ENCODE measurements around the gene PTPN9.
"Not testable (repeated sequence)": the region's sequence is repeated elsewhere in the genome, so short reads cannot be mapped to it uniquely, and the experiment has no call there.

The PTPN9 gene

DNA sequence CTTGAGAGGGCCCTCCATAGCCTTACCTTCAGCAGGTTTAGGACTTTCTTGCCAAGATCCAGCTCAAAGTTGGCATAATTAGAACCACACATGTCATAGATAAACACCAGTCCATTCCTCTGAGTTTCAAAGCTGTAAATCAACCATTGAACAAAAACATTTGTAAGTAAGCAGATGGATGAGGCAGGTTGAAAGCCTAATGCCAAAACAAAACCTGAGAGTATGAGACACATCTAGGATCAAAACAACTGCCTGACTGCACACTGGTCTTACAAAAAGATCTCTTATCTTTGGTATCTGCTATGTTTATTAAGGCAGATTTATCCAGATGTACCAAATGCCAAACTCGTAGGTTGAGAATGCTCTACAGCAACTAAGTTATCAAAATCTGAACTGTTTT is 61.9 kb downstream of the PTPN9 start:
- H3K4me3 ChIP-seq (ENCODE audit: low read length), result no peak overlapping the region
- TF ChIP-seq, protein P1, sequence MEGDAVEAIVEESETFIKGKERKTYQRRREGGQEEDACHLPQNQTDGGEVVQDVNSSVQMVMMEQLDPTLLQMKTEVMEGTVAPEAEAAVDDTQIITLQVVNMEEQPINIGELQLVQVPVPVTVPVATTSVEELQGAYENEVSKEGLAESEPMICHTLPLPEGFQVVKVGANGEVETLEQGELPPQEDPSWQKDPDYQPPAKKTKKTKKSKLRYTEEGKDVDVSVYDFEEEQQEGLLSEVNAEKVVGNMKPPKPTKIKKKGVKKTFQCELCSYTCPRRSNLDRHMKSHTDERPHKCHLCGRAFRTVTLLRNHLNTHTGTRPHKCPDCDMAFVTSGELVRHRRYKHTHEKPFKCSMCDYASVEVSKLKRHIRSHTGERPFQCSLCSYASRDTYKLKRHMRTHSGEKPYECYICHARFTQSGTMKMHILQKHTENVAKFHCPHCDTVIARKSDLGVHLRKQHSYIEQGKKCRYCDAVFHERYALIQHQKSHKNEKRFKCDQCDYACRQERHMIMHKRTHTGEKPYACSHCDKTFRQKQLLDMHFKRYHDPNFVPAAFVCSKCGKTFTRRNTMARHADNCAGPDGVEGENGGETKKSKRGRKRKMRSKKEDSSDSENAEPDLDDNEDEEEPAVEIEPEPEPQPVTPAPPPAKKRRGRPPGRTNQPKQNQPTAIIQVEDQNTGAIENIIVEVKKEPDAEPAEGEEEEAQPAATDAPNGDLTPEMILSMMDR (conservative IDR thresholded peaks at IDR 0.05; ENCODE audit: low read depth, low read length), result no peak
- no peak for DNase-seq (ENCODE audit: low read depth)

DNA sequence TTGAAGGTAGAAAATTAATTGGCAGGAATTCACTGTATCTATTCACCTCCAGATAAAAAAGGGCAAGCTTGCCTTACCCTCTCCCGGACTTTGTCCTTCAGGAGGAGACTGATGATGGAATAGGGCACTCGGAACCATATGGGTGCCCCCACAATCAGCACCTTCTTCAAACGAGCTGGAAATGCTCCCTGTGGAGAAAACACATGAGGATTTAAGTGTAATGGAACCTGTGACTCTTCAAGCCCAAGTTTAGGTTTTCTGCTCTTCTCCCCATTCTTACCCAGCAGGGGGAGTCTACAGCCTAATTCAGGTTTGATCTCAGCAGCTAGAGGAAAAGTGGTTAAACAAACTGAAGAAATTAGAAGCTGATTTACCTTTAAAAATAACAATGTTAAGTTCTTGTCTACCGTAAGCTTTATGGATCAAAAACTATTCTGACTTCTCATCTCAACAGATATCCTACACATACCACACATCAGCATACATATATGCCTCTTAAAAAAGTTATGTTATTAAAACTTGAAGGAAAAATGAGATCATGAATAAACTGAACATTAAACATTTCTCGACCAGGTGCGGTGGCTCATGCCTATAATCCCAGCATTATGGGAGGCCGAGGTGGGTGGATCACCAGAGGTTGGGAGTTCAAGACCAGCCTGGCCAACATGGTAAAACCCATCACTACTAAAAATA is 70.1 kb downstream of the PTPN9 start:
- DNase-seq (ENCODE audit: low read depth), result no peak
- no peak overlapping the region for H3K4me3 ChIP-seq (ENCODE audit: low read length)

DNA sequence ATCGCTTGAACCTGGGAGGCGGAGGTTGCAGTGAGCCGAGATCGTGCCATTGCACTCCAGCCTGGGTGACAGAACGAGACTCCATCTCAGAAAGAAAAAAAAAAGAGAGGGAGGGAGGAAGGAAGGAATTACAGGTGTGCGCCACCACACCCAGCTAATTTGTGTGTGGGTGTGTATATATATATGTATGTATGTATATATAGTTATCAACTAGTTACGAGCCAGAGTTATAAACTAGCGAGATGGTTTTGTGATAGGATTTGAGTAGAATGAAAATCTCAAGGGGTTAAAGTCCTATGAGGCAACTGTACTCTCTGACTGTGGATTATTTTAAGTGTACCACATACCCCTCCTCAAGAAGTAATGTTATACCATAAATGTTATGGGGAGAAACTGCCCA is 76.8 kb downstream of the PTPN9 start:
- no peak for DNase-seq (ENCODE audit: low read depth)
- TF ChIP-seq, protein P1 (conservative IDR thresholded peaks at IDR 0.05; ENCODE audit: low read depth, low read length), result no peak

More for the DNA sequence above, 70.1 kb downstream of the PTPN9 start:
- TF ChIP-seq, protein P1 (conservative IDR thresholded peaks at IDR 0.05; ENCODE audit: low read depth, low read length), result peak; percentile 75

DNA sequence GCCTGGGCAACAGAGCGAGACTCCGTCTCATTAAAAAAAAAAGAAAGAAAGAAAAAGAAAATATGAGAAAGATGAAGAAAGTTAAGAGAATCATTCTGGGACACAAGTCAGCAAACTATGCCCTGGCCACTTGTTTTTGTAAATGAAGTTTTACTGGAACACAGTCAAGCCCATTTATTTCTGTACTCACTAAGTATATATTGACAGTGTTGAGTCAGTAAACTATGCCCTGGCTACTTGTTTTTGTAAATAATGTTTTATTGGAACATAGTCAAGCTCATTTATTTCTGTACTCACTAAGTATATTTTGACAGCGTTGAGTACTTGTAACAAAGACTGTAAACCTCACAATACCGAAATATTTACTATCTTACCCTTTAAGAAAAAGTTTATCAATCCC is 85.4 kb downstream of the PTPN9 start:
- TF ChIP-seq, protein P1 (conservative IDR thresholded peaks at IDR 0.05; ENCODE audit: low read depth, low read length), result no peak
- H3K4me3 ChIP-seq (ENCODE audit: low read length), result no peak overlapping the region
- DNase-seq (ENCODE audit: low read depth), result no peak

More for the DNA sequence above, 76.8 kb downstream of the PTPN9 start:
- no peak overlapping the region for H3K4me3 ChIP-seq (ENCODE audit: low read length)

DNA sequence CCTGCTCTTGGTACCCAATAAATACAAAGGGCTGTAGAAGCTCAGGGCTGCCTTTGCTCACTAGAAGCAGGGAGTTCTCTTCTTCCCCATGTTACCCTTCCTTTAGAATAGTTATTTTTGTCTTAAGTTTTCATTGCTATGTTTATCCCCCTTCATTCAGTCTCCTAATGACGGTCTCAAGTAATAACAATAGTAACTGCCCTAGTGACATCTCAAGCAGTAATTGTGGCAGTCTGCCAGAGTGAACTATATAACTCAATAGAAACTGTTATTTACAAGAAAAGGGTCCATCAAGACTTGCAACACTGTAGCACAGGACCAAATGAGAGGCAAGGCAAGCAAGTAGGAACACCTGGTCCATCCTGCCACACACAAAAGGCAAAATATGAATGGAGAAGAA is 95.2 kb downstream of the PTPN9 start:
- DNase-seq (ENCODE audit: low read depth), result no peak
- H3K4me3 ChIP-seq (ENCODE audit: low read length), result no peak overlapping the region
- TF ChIP-seq, protein P1 (conservative IDR thresholded peaks at IDR 0.05; ENCODE audit: low read depth, low read length), result no peak

DNA sequence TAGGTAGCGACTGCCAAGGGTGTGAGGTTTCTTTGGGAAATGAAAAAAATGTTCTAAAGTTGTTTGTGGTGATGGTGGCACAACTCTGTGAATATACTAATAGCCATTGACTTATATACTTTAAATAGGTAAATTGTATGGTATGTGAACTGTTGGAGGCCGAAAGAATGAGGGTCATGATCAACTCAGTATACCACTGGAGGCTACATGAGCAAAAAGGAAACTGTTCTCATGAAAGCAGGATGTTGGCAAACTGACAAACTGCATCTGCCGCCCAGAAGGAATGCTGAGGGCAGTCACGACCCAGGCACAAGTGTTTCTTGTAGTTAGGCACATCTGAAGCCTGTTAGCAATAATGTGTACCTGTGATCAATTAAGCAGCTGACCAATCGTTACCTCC is 95.6 kb downstream of the PTPN9 start:
- DNase-seq (ENCODE audit: low read depth); H3K4me3 ChIP-seq (ENCODE audit: low read length): not testable (repeated sequence)

DNA sequence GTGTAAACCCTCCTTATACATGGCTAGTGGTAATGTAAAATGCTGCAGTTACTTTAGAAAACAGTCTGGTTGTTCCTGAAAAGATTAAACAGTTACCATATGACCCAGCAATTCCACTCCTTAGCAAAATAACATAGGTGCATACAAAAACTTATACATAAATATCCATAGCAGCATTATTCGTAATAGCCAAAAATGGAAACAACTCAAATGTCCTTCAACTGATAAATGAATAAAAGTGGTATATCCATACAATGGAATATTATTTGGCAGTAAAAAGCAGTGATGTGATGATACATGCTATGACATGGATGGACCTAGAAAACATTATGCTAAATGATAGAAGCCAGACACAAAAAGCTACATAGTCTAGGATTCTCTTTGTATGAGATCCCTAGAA is 96.0 kb downstream of the PTPN9 start:
- TF ChIP-seq, protein P1 (conservative IDR thresholded peaks at IDR 0.05; ENCODE audit: low read depth, low read length), result no peak
- no peak overlapping the region for H3K4me3 ChIP-seq (ENCODE audit: low read length)
- no peak for DNase-seq (ENCODE audit: low read depth)

DNA sequence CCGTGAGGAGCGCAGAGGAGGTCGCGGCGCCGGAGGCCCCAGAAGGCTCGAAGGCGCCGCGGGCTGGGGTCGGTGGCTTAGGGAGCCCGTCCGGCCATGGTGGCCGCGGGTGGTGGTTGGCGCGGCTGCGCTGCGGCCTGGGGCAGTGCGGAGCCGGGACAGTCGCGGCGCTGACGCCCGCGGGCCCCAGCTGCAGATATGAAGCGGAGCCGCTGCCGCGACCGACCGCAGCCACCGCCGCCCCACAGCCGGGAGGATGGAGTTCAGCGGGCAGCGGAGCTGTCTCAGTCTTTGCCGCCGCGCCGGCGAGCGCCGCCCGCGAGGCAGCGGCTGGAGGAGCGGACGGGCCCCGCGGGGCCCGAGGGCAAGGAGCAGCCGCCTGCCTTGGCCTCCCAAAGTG is 98.7 kb downstream of the PTPN9 start:
- H3K4me3 ChIP-seq (ENCODE audit: low read length); DNase-seq (ENCODE audit: low read depth): not testable (repeated sequence)
